K562 (cell line): Measurements from ENCODE around the gene BRAT1. TPM values are rescaled to one million over a fixed set of nuclear protein-coding genes. Genes with fewer than 3 reads are reported as not detected.

Experiments used
- ATAC-seq: fragments of 200-7000 bp; cut with Tn5 transposase; 3 replicates; pipeline ENCODE4 v1.9.1; 2020; ENCODE audit warnings: moderate library complexity
- BruUV-seq: library from RNA; stranded (reverse); fragments of 400-500 nt; replicated peaks from 2 replicates; lab custom pipeline; 2021; lab: Mats Ljungman, UMichigan
- CTCF ChIA-PET: fragments of 300-600 bp; formaldehyde crosslinking; extraction: SDS; loops from one replicate; lab custom pipeline; 2021; ENCODE audit warnings: low intra/inter-chr PET ratio; lab: Yijun Ruan, JAX
- POLR2A ChIA-PET: fragments of 300-600, 350-650 bp; sonication (Branson Sonifier 250); formaldehyde crosslinking; extraction: SDS; loops from one replicate; lab custom pipeline; 2021; ENCODE audit warnings: antibody characterized with exemption, inconsistent platforms; lab: Yijun Ruan, JAX
- DNase-seq, 4 experiments: peaks; one replicate each; pipeline versions ENCODE4 v3.0.0 to v3.0.0-alpha.2; 2011 to 2018; ENCODE audit warnings: low spot score in 3 of 4, mixed read lengths in 3 of 4; ENCODE audit errors: extremely low read depth in 1 of 4
- FAIRE-seq: peaks from 2 replicates; lab custom pipeline; 2011; peaks lifted over from hg19 to GRCh38; lab: Jason Lieb, UNC
- H2AFZ ChIP-seq: 2 replicates; pipeline ENCODE4 v1.6.0; 2011; ENCODE audit warnings: low read depth, low read length, control low read depth, inconsistent platforms
- H3K27ac ChIP-seq: fragments of 200-600 bp; 3 replicates; pipeline ENCODE4 v1.8.0; 2011; ENCODE audit warnings: low read depth, mild to moderate bottlenecking, control low read depth, inconsistent platforms, low read length, moderate library complexity, mixed read lengths; ENCODE audit errors: extremely low read depth
- H3K27me3 ChIP-seq, 2 experiments: fragments of 300-600 bp in 1 of 2; 2 replicates in 1 of 2; 3 replicates in 1 of 2; pipeline versions ENCODE4 v1.6.0 to v1.8.0; 2011; ENCODE audit warnings: inconsistent platforms in 2 of 2, low read length in 2 of 2, mild to moderate bottlenecking in 1 of 2, mixed read lengths in 1 of 2, moderate library complexity in 1 of 2; ENCODE audit not compliant: control insufficient read depth in 2 of 2, insufficient read depth in 2 of 2
- H3K36me3 ChIP-seq: fragments of 300-600 bp; 3 replicates; pipeline ENCODE4 v1.8.0; 2011; ENCODE audit warnings: mild to moderate bottlenecking, low read length, inconsistent platforms; ENCODE audit not compliant: control insufficient read depth, insufficient read depth
- H3K4me1 ChIP-seq, 2 experiments: fragments of 200-600 bp in 1 of 2; replicated peaks in 1 of 2; 2 replicates in 1 of 2; 3 replicates in 1 of 2; pipeline versions ENCODE4 v1.5.1 to v1.8.0; 2011; ENCODE audit warnings: inconsistent platforms in 2 of 2, low read length in 2 of 2, mild to moderate bottlenecking in 1 of 2, mixed read lengths in 1 of 2, moderate library complexity in 1 of 2; ENCODE audit not compliant: control insufficient read depth in 2 of 2, insufficient read depth in 2 of 2
- H3K4me2 ChIP-seq: 2 replicates; pipeline ENCODE4 v1.6.1; 2011; ENCODE audit warnings: low read length, control low read depth, inconsistent platforms, mixed read lengths; ENCODE audit not compliant: insufficient read depth
- H3K4me3 ChIP-seq: fragments of 200-600 bp; sonication (generic), shearing (Covaris generic); 2 replicates; pipeline ENCODE4 v1.5.1; 2016; ENCODE audit warnings: control low read depth, inconsistent platforms
- H3K79me2 ChIP-seq: fragments of 200-600 bp; 3 replicates; pipeline ENCODE4 v1.8.0; 2011; ENCODE audit warnings: low read length, inconsistent platforms; ENCODE audit not compliant: control insufficient read depth, insufficient read depth
- H3K9ac ChIP-seq, 2 experiments: 2 replicates each; pipeline versions ENCODE4 v1.6.0 to v1.6.1; 2011; ENCODE audit warnings: low read depth in 2 of 2, low read length in 2 of 2, control low read depth in 1 of 2, inconsistent platforms in 1 of 2, mild to moderate bottlenecking in 1 of 2, mixed read lengths in 1 of 2; ENCODE audit not compliant: insufficient read depth in 1 of 2
- H3K9me1 ChIP-seq: one replicate; pipeline ENCODE4 v1.6.0; 2011; ENCODE audit warnings: inconsistent platforms, mild to moderate bottlenecking, low read length, moderate library complexity; ENCODE audit not compliant: control insufficient read depth, insufficient read depth
- H3K9me3 ChIP-seq: replicated peaks from 2 replicates; pipeline ENCODE4 v1.5.1; 2011; ENCODE audit warnings: low read depth, low read length, inconsistent platforms; ENCODE audit not compliant: control insufficient read depth, insufficient read depth
- H4K20me1 ChIP-seq: replicated peaks from 2 replicates; pipeline ENCODE4 v1.6.1; 2011; ENCODE audit warnings: low read length, inconsistent platforms, mixed read lengths; ENCODE audit not compliant: control insufficient read depth, insufficient read depth
- DIDO1 ChIP-seq: fragments of 450-650 bp; IDR thresholded peaks from 2 replicates; pipeline ENCODE4 v1.6.1; 2016; ENCODE audit warnings: low read depth, missing biosample characterization, missing genetic modification characterization
- NFIX ChIP-seq: fragments of 250-450 bp; sonication (Bioruptor Pico); IDR thresholded peaks from 2 replicates; pipeline ENCODE4 v1.4.0; 2020; ENCODE audit warnings: low read depth, mild to moderate bottlenecking, moderate library complexity
- ZNF134 ChIP-seq: fragments of 250-450 bp; sonication (Bioruptor Pico); conservative IDR thresholded peaks from 2 replicates; pipeline ENCODE4 v1.4.0; 2020
- ZNF609 ChIP-seq: sonication (generic); formaldehyde crosslinking; IDR thresholded peaks from 2 replicates; pipeline ENCODE4 v1.8.1; 2023; ENCODE audit warnings: missing genetic modification reagents, mild to moderate bottlenecking, borderline replicate concordance
- WGBS: fragments of 100-300 bp; shearing (Covaris generic); methylation state at CpG from one replicate; pipeline ENCODE4 v1.1.6; 2016; ENCODE audit warnings: low coverage, mixed read lengths; ENCODE audit not compliant: insufficient coverage; ENCODE audit errors: missing lambda C conversion rate; 5-methylcytosine and 5-hydroxymethylcytosine counted together
- in situ Hi-C: fragments of 300-500 bp; cut with MboI; formaldehyde crosslinking; loops from 4 replicates; pipeline ENCODE4 v1.15.0; 2018; ENCODE audit warnings: inconsistent platforms, mixed read lengths
- intact Hi-C: fragments of 100-400 bp; cut with micrococcal nuclease; formaldehyde crosslinking; loops from 2 replicates; pipeline ENCODE4 v1.14.2; 2022
- polyA plus RNA-seq, 8 experiments: library from polyadenylated mRNA; depleted of rRNA in 4 of 8; stranded (reverse) in 5 of 8; unstranded in 3 of 8; fragments of >200 nt; fragmentation: Nextera tagmentation in 2 of 8; fragmentation: Illumina TruSeq in 1 of 8; extraction: Ambion mirVana in 2 of 8; extraction: Trizol in 1 of 8; gene quantifications; 2 replicates each; pipeline versions ENCODE4 v1.2.1 to v1.2.3, GENCODE V29; 2011 to 2014; ENCODE audit warnings: inconsistent platforms in 1 of 8, missing spikeins in 1 of 8
- total RNA-seq, 7 experiments: library from RNA; depleted of rRNA in 6 of 7; stranded (reverse); fragments of >200 nt in 6 of 7; fragmentation: Illumina TruSeq in 2 of 7; extraction: Trizol in 2 of 7; gene quantifications; 2 replicates each; pipeline versions ENCODE4 v1.2.1 to v1.2.3, GENCODE V29; 2011 to 2021; ENCODE audit warnings: low replicate concordance in 1 of 7
- TF ChIP-seq, protein P1 (sequence below): fragments of 250-450 bp; sonication (Bioruptor Pico); IDR thresholded peaks from 2 replicates; pipeline ENCODE4 v1.4.0; 2020
- TF ChIP-seq, protein P2 (sequence below): sonication (generic); formaldehyde crosslinking; IDR thresholded peaks from 2 replicates; pipeline ENCODE4 v1.8.0; 2022; ENCODE audit warnings: missing genetic modification reagents, mild to moderate bottlenecking, borderline replicate concordance

Gene BRAT1
- total and polyA plus RNA-seq, 9 of the 15 experiments (the other 6 are each of a cell fraction or from before 2014, with no cell fraction given), result 0.13 to 49.6 (median 10.5) TPM

DNA sequence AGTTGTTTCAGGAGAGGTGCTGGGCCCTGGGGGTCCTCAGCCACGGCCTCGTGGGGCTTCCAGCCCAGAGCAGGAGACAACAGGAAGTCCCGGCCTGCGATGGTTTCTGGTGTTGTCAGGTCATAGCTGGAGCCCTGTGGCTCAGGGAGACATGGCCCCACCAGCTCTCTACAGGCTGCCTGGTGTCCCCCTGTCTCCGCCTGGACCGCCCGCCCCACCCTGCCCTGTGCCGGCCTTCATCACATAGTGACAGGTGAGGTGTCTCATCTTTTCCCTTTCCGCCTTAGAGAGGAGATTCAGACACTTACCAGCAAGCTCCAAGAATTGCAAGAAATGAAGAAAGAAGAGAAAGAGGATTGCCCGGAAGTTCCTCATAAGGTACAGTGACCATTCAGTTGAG, 39.3 kb upstream of the BRAT1 start (continued):
- no peak for TF ChIP-seq ZNF609
- TF ChIP-seq, all 486 proteins: peak for 0

DNA sequence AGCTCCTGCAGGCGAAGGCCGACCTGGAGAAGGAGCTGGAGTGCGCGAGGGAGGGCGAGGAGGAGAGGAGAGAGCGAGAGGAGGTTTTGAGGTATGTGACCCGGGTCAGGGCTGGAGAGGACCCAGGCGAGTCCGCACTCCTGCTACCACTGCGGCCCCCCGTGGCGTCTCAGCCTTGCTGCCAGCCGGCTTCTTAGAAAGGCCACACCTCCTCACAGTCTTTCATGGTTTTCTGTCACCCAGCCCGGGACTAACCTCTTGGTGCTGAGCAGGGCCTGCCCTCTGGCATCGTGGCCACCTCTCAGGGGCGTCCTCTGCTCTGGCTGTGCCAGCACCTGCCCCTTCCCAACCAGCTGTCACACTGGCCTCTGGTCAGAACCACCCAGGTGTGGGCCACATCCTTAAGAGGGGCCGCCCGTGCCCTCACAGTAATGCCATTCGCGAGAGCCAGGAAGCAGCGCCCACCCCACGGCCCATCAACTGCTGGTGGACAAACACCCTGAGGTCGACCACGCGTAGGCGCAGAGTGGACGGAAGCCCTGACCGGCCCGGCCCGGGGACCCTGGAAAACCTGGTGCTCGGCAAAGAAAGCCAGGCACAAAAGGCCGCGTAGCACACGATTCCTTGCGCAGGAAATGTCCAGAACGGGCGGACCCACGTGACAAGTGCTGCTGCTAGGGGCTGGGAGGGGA, 37.9 kb upstream of the BRAT1 start:
- WGBS, result 88% methylated on average over 30 of the region's 38 CpGs
- no peak for FAIRE-seq
- TF ChIP-seq DIDO1 (tag) (no peak), ZNF134 (CRISPR knock-in tag) (no peak), NFIX (CRISPR knock-in tag) (no peak)
- TF ChIP-seq, protein P1, sequence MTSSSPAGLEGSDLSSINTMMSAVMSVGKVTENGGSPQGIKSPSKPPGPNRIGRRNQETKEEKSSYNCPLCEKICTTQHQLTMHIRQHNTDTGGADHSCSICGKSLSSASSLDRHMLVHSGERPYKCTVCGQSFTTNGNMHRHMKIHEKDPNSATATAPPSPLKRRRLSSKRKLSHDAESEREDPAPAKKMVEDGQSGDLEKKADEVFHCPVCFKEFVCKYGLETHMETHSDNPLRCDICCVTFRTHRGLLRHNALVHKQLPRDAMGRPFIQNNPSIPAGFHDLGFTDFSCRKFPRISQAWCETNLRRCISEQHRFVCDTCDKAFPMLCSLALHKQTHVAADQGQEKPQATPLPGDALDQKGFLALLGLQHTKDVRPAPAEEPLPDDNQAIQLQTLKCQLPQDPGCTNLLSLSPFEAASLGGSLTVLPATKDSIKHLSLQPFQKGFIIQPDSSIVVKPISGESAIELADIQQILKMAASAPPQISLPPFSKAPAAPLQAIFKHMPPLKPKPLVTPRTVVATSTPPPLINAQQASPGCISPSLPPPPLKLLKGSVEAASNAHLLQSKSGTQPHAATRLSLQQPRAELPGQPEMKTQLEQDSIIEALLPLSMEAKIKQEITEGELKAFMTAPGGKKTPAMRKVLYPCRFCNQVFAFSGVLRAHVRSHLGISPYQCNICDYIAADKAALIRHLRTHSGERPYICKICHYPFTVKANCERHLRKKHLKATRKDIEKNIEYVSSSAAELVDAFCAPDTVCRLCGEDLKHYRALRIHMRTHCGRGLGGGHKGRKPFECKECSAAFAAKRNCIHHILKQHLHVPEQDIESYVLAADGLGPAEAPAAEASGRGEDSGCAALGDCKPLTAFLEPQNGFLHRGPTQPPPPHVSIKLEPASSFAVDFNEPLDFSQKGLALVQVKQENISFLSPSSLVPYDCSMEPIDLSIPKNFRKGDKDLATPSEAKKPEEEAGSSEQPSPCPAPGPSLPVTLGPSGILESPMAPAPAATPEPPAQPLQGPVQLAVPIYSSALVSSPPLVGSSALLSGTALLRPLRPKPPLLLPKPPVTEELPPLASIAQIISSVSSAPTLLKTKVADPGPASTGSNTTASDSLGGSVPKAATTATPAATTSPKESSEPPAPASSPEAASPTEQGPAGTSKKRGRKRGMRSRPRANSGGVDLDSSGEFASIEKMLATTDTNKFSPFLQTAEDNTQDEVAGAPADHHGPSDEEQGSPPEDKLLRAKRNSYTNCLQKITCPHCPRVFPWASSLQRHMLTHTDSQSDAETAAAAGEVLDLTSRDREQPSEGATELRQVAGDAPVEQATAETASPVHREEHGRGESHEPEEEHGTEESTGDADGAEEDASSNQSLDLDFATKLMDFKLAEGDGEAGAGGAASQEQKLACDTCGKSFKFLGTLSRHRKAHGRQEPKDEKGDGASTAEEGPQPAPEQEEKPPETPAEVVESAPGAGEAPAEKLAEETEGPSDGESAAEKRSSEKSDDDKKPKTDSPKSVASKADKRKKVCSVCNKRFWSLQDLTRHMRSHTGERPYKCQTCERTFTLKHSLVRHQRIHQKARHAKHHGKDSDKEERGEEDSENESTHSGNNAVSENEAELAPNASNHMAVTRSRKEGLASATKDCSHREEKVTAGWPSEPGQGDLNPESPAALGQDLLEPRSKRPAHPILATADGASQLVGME (CRISPR knock-in tag), result no peak
- TF ChIP-seq, protein P2, sequence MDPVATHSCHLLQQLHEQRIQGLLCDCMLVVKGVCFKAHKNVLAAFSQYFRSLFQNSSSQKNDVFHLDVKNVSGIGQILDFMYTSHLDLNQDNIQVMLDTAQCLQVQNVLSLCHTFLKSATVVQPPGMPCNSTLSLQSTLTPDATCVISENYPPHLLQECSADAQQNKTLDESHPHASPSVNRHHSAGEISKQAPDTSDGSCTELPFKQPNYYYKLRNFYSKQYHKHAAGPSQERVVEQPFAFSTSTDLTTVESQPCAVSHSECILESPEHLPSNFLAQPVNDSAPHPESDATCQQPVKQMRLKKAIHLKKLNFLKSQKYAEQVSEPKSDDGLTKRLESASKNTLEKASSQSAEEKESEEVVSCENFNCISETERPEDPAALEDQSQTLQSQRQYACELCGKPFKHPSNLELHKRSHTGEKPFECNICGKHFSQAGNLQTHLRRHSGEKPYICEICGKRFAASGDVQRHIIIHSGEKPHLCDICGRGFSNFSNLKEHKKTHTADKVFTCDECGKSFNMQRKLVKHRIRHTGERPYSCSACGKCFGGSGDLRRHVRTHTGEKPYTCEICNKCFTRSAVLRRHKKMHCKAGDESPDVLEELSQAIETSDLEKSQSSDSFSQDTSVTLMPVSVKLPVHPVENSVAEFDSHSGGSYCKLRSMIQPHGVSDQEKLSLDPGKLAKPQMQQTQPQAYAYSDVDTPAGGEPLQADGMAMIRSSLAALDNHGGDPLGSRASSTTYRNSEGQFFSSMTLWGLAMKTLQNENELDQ (CRISPR knock-in tag), result no peak

More for the DNA sequence above, 37.9 kb upstream of the BRAT1 start:
- no peak overlapping the region for H2AFZ ChIP-seq
- no peaks in the 10 kb centered on the region for H3K27me3 ChIP-seq
- CTCF ChIA-PET, result no interaction called here
- peak overlapping the region in 1 of 2 experiments; percentile 71; a peak in 1 of 4 replicates for H3K9ac ChIP-seq
- no peak for DNase-seq
- POLR2A ChIA-PET, result interaction anchor here (0.6 kb wide), 1 partner anchor 36 kb away, joined by 3 read pairs; no protein-coding TSS in a partner anchor
- ATAC-seq, result no peak
- no peak overlapping the region for H3K27ac ChIP-seq
- H3K4me2 ChIP-seq, result no peak overlapping the region
- H3K4me1 ChIP-seq, result peaks cover 0 to 12% of the 10 kb centered on the region in 2 experiments; a peak in 2 of 5 replicates
- H4K20me1 ChIP-seq, result no peaks in the 10 kb centered on the region
- in situ Hi-C loops, result no loop called here
- no peaks in the 10 kb centered on the region for H3K9me3 ChIP-seq
- peaks cover 23% of the 10 kb centered on the region; the same call in 1 of the 3 replicates for H3K36me3 ChIP-seq
- peaks cover 2% of the 10 kb centered on the region for H3K9me1 ChIP-seq
- BruUV-seq, result no TSS peak
- intact Hi-C loops, result no loop called here
- no peak overlapping the region for H3K4me3 ChIP-seq
- no peaks in the 10 kb centered on the region for H3K79me2 ChIP-seq
